Measurements from ENCODE around the gene CUEDC1. TPM values are rescaled to one million over a fixed set of nuclear protein-coding genes. Genes with fewer than 3 reads are reported as not detected.
A peak's percentile ranks its signal among the peaks of the same experiment; 100 is the strongest.

Gene CUEDC1
- total and polyA plus RNA-seq, 2 of the 13 experiments (the other 11 are each of a cell fraction or from before 2014, with no cell fraction given) = 7.4 to 12.9 TPM

DNA sequence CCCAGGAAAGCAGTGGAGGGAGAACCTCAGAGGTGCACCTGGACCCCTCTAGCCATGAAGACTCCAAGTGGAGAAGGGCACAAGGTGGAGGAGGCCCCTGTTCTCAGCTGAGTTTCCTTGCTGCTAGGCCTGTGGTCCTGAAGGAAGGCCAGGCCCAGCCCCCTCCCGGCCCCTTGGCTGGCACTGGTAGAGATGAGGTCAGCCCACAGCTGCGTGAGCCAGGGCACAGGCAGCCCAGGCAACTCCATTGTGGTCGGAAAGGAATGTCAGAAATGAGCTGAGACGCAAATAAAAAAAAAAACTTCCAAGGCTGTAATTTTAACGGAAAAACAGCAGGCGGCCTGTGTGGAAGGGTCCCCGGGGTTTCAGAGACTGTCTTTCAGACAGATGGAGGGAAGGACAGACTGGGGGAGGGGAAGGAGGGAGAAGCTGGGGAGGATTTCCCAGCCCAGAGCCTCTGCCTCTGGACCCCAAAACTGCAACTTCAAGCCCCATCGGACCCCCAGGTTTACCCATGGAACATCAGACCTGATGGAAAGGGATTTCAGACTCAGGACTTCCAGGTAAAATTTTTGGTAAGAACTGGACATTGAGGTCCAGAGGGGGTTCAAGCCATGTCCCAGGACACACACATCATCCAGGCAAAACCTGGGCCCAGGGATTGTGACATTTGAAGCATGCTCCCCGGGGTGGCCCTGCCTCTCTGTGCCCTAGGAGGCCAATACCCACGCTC is 79.8 kb downstream of the CUEDC1 start (continued):
- TF ChIP-seq, protein P1, sequence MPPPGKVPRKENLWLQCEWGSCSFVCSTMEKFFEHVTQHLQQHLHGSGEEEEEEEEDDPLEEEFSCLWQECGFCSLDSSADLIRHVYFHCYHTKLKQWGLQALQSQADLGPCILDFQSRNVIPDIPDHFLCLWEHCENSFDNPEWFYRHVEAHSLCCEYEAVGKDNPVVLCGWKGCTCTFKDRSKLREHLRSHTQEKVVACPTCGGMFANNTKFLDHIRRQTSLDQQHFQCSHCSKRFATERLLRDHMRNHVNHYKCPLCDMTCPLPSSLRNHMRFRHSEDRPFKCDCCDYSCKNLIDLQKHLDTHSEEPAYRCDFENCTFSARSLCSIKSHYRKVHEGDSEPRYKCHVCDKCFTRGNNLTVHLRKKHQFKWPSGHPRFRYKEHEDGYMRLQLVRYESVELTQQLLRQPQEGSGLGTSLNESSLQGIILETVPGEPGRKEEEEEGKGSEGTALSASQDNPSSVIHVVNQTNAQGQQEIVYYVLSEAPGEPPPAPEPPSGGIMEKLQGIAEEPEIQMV (CRISPR knock-in tag; IDR thresholded peaks at IDR 0.05; ENCODE audit: low read depth) = no peak
- TF ChIP-seq NFKB2 (CRISPR knock-in tag; IDR thresholded peaks at IDR 0.05; ENCODE audit: borderline replicate concordance) = no peak
- no peak for TF ChIP-seq ZNF749 (CRISPR knock-in tag; IDR thresholded peaks at IDR 0.05; ENCODE audit: borderline replicate concordance)
- TF ChIP-seq MAF1 (CRISPR knock-in tag; IDR thresholded peaks at IDR 0.05; ENCODE audit: borderline replicate concordance) = no peak
- TF ChIP-seq, protein P2, sequence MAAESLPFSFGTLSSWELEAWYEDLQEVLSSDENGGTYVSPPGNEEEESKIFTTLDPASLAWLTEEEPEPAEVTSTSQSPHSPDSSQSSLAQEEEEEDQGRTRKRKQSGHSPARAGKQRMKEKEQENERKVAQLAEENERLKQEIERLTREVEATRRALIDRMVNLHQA (CRISPR knock-in tag; IDR thresholded peaks at IDR 0.05) = no peak
- TF ChIP-seq, protein P3, sequence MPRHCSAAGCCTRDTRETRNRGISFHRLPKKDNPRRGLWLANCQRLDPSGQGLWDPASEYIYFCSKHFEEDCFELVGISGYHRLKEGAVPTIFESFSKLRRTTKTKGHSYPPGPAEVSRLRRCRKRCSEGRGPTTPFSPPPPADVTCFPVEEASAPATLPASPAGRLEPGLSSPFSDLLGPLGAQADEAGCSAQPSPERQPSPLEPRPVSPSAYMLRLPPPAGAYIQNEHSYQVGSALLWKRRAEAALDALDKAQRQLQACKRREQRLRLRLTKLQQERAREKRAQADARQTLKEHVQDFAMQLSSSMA (CRISPR knock-in tag; IDR thresholded peaks at IDR 0.05) = no peak
- TF ChIP-seq, protein P4, sequence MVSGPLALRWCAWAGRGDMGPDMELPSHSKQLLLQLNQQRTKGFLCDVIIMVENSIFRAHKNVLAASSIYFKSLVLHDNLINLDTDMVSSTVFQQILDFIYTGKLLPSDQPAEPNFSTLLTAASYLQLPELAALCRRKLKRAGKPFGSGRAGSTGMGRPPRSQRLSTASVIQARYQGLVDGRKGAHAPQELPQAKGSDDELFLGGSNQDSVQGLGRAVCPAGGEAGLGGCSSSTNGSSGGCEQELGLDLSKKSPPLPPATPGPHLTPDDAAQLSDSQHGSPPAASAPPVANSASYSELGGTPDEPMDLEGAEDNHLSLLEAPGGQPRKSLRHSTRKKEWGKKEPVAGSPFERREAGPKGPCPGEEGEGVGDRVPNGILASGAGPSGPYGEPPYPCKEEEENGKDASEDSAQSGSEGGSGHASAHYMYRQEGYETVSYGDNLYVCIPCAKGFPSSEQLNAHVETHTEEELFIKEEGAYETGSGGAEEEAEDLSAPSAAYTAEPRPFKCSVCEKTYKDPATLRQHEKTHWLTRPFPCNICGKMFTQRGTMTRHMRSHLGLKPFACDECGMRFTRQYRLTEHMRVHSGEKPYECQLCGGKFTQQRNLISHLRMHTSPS (CRISPR knock-in tag; IDR thresholded peaks at IDR 0.05; ENCODE audit: low read depth) = peak; percentile 97
- TF ChIP-seq MED1 (CRISPR knock-in tag; IDR thresholded peaks at IDR 0.05) = peak; percentile 62
- TF ChIP-seq GLI4 (CRISPR knock-in tag; IDR thresholded peaks at IDR 0.05; ENCODE audit: borderline replicate concordance) = no peak
- TF ChIP-seq, protein P5, sequence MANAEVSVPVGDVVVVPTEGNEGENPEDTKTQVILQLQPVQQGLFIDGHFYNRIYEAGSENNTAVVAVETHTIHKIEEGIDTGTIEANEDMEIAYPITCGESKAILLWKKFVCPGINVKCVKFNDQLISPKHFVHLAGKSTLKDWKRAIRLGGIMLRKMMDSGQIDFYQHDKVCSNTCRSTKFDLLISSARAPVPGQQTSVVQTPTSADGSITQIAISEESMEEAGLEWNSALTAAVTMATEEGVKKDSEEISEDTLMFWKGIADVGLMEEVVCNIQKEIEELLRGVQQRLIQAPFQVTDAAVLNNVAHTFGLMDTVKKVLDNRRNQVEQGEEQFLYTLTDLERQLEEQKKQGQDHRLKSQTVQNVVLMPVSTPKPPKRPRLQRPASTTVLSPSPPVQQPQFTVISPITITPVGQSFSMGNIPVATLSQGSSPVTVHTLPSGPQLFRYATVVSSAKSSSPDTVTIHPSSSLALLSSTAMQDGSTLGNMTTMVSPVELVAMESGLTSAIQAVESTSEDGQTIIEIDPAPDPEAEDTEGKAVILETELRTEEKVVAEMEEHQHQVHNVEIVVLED (CRISPR knock-in tag; IDR thresholded peaks at IDR 0.05; ENCODE audit: borderline replicate concordance) = no peak
- TF ChIP-seq, protein P6, sequence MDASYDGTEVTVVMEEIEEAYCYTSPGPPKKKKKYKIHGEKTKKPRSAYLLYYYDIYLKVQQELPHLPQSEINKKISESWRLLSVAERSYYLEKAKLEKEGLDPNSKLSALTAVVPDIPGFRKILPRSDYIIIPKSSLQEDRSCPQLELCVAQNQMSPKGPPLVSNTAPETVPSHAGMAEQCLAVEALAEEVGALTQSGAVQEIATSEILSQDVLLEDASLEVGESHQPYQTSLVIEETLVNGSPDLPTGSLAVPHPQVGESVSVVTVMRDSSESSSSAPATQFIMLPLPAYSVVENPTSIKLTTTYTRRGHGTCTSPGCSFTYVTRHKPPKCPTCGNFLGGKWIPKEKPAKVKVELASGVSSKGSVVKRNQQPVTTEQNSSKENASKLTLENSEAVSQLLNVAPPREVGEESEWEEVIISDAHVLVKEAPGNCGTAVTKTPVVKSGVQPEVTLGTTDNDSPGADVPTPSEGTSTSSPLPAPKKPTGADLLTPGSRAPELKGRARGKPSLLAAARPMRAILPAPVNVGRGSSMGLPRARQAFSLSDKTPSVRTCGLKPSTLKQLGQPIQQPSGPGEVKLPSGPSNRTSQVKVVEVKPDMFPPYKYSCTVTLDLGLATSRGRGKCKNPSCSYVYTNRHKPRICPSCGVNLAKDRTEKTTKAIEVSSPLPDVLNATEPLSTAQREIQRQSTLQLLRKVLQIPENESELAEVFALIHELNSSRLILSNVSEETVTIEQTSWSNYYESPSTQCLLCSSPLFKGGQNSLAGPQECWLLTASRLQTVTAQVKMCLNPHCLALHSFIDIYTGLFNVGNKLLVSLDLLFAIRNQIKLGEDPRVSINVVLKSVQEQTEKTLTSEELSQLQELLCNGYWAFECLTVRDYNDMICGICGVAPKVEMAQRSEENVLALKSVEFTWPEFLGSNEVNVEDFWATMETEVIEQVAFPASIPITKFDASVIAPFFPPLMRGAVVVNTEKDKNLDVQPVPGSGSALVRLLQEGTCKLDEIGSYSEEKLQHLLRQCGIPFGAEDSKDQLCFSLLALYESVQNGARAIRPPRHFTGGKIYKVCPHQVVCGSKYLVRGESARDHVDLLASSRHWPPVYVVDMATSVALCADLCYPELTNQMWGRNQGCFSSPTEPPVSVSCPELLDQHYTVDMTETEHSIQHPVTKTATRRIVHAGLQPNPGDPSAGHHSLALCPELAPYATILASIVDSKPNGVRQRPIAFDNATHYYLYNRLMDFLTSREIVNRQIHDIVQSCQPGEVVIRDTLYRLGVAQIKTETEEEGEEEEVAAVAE (CRISPR knock-in tag; IDR thresholded peaks at IDR 0.05; ENCODE audit: borderline replicate concordance) = peak; percentile 58; the same call in 1 of the 2 replicates
- TF ChIP-seq ZNF747 (CRISPR knock-in tag; IDR thresholded peaks at IDR 0.05; ENCODE audit: borderline replicate concordance) = no peak
- TF ChIP-seq MEIS1 (CRISPR knock-in tag; IDR thresholded peaks at IDR 0.05; ENCODE audit: borderline replicate concordance) = no peak
- TF ChIP-seq ZKSCAN5 (CRISPR knock-in tag; IDR thresholded peaks at IDR 0.05) = no peak
- TF ChIP-seq ZNF746 (CRISPR knock-in tag; IDR thresholded peaks at IDR 0.05) = no peak
- TF ChIP-seq NCOA1 (CRISPR knock-in tag; IDR thresholded peaks at IDR 0.05) = no peak
- no peak for TF ChIP-seq TCF7 (IDR thresholded peaks at IDR 0.05; ENCODE audit: low read depth)
- TF ChIP-seq KMT2A (CRISPR knock-in tag; IDR thresholded peaks at IDR 0.05) = no peak
- no peak; the same call in 1 of the 2 replicates for TF ChIP-seq TARDBP (CRISPR knock-in tag; IDR thresholded peaks at IDR 0.05)

Measured in HepG2 (cell line).